H1 (cell line): Measurements from ENCODE around the gene SH3GL1.

Experiments used
- CEBPB ChIP-seq: IDR thresholded peaks from 2 replicates; pipeline ENCODE4 v1.6.1; 2012; ENCODE audit warnings: low read depth, low read length
- CTCF ChIP-seq, 3 experiments: IDR thresholded peaks; 1 replicate in 2 of 3; 2 replicates in 1 of 3; pipeline versions ENCODE4 v1.5.1 to v1.6.1; 2011; ENCODE audit warnings: low read length in 3 of 3, mild to moderate bottlenecking in 3 of 3, inconsistent platforms in 2 of 3, low read depth in 1 of 3, moderate library complexity in 1 of 3; ENCODE audit not compliant: insufficient read depth in 1 of 3; ENCODE audit errors: control extremely low read depth in 1 of 3
- EP300 ChIP-seq, 2 experiments: IDR thresholded peaks; 1 replicate in 1 of 2; 2 replicates in 1 of 2; pipeline ENCODE4 v1.6.1; 2011 to 2012; ENCODE audit warnings: low read depth in 2 of 2, low read length in 2 of 2, mild to moderate bottlenecking in 2 of 2, borderline replicate concordance in 1 of 2, inconsistent platforms in 1 of 2, moderate library complexity in 1 of 2
- HDAC2 ChIP-seq, 2 experiments: fragments of 300-600 bp in 1 of 2; sonication (generic) in 1 of 2; IDR thresholded peaks; 2 replicates each; pipeline ENCODE4 v1.6.1; 2011 to 2012; ENCODE audit warnings: low read depth in 2 of 2, low read length in 2 of 2, mild to moderate bottlenecking in 2 of 2, moderate library complexity in 2 of 2, borderline replicate concordance in 1 of 2, inconsistent platforms in 1 of 2
- MAFK ChIP-seq: IDR thresholded peaks from 2 replicates; pipeline ENCODE4 v1.6.1; 2012; ENCODE audit warnings: low read depth, mild to moderate bottlenecking, improper control_type of control experiment, low read length
- NRF1 ChIP-seq: IDR thresholded peaks from 2 replicates; pipeline ENCODE4 v1.6.1; 2011; ENCODE audit warnings: mild to moderate bottlenecking, low read depth, low read length, improper control_type of control experiment
- POLR2A ChIP-seq, 2 experiments: IDR thresholded peaks; 1 replicate in 1 of 2; 2 replicates in 1 of 2; pipeline ENCODE4 v1.6.1; 2011; ENCODE audit warnings: low read depth in 2 of 2, low read length in 2 of 2, mild to moderate bottlenecking in 2 of 2; ENCODE audit errors: control extremely low read depth in 1 of 2
- POLR2AphosphoS5 ChIP-seq: IDR thresholded peaks from 2 replicates; pipeline ENCODE4 v1.6.1; 2011; ENCODE audit warnings: low read depth, low read length
- RAD21 ChIP-seq, 2 experiments: IDR thresholded peaks in 1 of 2; conservative IDR thresholded peaks in 1 of 2; 2 replicates each; pipeline ENCODE4 v1.6.1; 2011; ENCODE audit warnings: low read depth in 2 of 2, low read length in 2 of 2, improper control_type of control experiment in 1 of 2, inconsistent platforms in 1 of 2, mild to moderate bottlenecking in 1 of 2, moderate library complexity in 1 of 2
- RBBP5 ChIP-seq: IDR thresholded peaks from 2 replicates; pipeline ENCODE4 v1.7.1; 2012; ENCODE audit warnings: low read depth, mild to moderate bottlenecking, inconsistent platforms, low read length, moderate library complexity, borderline replicate concordance
- TBP ChIP-seq: IDR thresholded peaks from 2 replicates; pipeline ENCODE4 v1.6.1; 2011; ENCODE audit warnings: low read depth, low read length, improper control_type of control experiment

GRCh38 chr19:4441994-4442818 is 41.9 kb upstream of the SH3GL1 start:
- TF ChIP-seq NRF1 (no peak), HDAC2 (IDR thresholded peaks at IDR 0.05; ENCODE audit: borderline replicate concordance in 1 of 2, low read depth in 2 of 2, low read length in 2 of 2) (no peak), EP300 (IDR thresholded peaks at IDR 0.05; ENCODE audit: borderline replicate concordance in 1 of 2, low read depth in 2 of 2, low read length in 2 of 2) (no peak), RBBP5 (no peak), CTCF (IDR thresholded peaks at IDR 0.05; ENCODE audit: control extremely low read depth in 1 of 3, insufficient read depth in 1 of 3, low read depth in 1 of 3, low read length in 3 of 3) (no peak), POLR2A (IDR thresholded peaks at IDR 0.05; ENCODE audit: control extremely low read depth in 1 of 2, low read depth in 2 of 2, low read length in 2 of 2) (peak in 1 of 2 experiments; percentile 40; a peak in 1 of 3 replicates), MAFK (no peak), CEBPB (no peak), TBP (no peak), RAD21 (IDR thresholded peaks at IDR 0.05 in 1 of 2, conservative IDR thresholded peaks at IDR 0.05 in 1 of 2; ENCODE audit: low read depth in 2 of 2, low read length in 2 of 2) (no peak), POLR2AphosphoS5 (peak; percentile 11)
